Endothelial cell (in vitro differentiated cells): ENCODE measurements around the gene ROCK2. TPM values are rescaled to one million over a fixed set of nuclear protein-coding genes. Genes with fewer than 3 reads are reported as not detected.

Experiments
- DNase-seq: peaks from one replicate; pipeline ENCODE4 v3.0.0; 2021; ENCODE audit warnings: low spot score
- H3K27ac Mint-ChIP-seq: one replicate; pipeline ENCODE4 v1.8.0; 2021; ENCODE audit warnings: mixed read lengths, inconsistent platforms; ENCODE audit not compliant: unreplicated experiment
- H3K27me3 Mint-ChIP-seq: one replicate; pipeline ENCODE4 v1.8.0; 2021; ENCODE audit warnings: mild to moderate bottlenecking, moderate library complexity, mixed read lengths, inconsistent platforms; ENCODE audit not compliant: unreplicated experiment
- H3K36me3 Mint-ChIP-seq: one replicate; pipeline ENCODE4 v1.8.0; 2021; ENCODE audit warnings: mild to moderate bottlenecking, low read depth, mixed read lengths, inconsistent platforms; ENCODE audit not compliant: unreplicated experiment
- H3K4me1 Mint-ChIP-seq: one replicate; pipeline ENCODE4 v1.8.0; 2021; ENCODE audit warnings: mild to moderate bottlenecking, mixed read lengths, inconsistent platforms; ENCODE audit not compliant: unreplicated experiment
- H3K4me3 Mint-ChIP-seq: one replicate; pipeline ENCODE4 v1.8.0; 2021; ENCODE audit warnings: mild to moderate bottlenecking, mixed read lengths, inconsistent platforms; ENCODE audit not compliant: unreplicated experiment
- H3K9me3 Mint-ChIP-seq: one replicate; pipeline ENCODE4 v1.8.0; 2021; ENCODE audit warnings: mixed read lengths, inconsistent platforms; ENCODE audit not compliant: unreplicated experiment
- CTCF ChIP-seq: fragments of 200-600 bp; sonication (generic); IDR thresholded peaks from one replicate; pipeline ENCODE4 v1.5.0; 2021; ENCODE audit warnings: antibody characterized with exemption; ENCODE audit not compliant: unreplicated experiment
- total RNA-seq: library from RNA; stranded (reverse); fragmentation: NEBNext Ultra II Directional; extraction: Animal tissue kit (Norgen Biotek cat#: 25700); gene quantifications from one replicate; pipeline ENCODE4 v1.2.1, GENCODE V29; 2021; ENCODE audit not compliant: unreplicated experiment

Gene ROCK2
- total RNA-seq, 1 donor from 2014 or later, result 52.8 TPM

- H3K27me3 Mint-ChIP-seq, result peaks cover 2% of the 10 kb centered on the region
- no peak overlapping the region for H3K27ac Mint-ChIP-seq
- no peak for TF ChIP-seq CTCF
Measured at GRCh38 chr2:11355194-11356053, 11.0 kb upstream of the ROCK2 start.

GRCh38 chr2:11354363-11355154 lies 10.1 kb upstream of the ROCK2 start:
- peaks cover 2% of the 10 kb centered on the region for H3K27me3 Mint-ChIP-seq
- DNase-seq, result no peak
- H3K4me3 Mint-ChIP-seq, result no peak overlapping the region
- no peak for TF ChIP-seq CTCF
- peaks cover 20% of the 10 kb centered on the region for H3K4me1 Mint-ChIP-seq
- no peak overlapping the region for H3K27ac Mint-ChIP-seq
- H3K36me3 Mint-ChIP-seq, result no peaks in the 10 kb centered on the region
- no peaks in the 10 kb centered on the region for H3K9me3 Mint-ChIP-seq

More at GRCh38 chr2:11355194-11356053, 11.0 kb upstream of the ROCK2 start:
- DNase-seq, result no peak
- H3K4me3 Mint-ChIP-seq, result no peak overlapping the region
- H3K36me3 Mint-ChIP-seq, result no peaks in the 10 kb centered on the region
- no peaks in the 10 kb centered on the region for H3K9me3 Mint-ChIP-seq
- peaks cover 20% of the 10 kb centered on the region for H3K4me1 Mint-ChIP-seq

GRCh38 chr2:11352781-11353537 lies 8.5 kb upstream of the ROCK2 start:
- H3K27me3 Mint-ChIP-seq, result peaks cover 2% of the 10 kb centered on the region
- no peak for DNase-seq
- H3K36me3 Mint-ChIP-seq, result no peaks in the 10 kb centered on the region
- no peak overlapping the region for H3K27ac Mint-ChIP-seq
- H3K4me3 Mint-ChIP-seq, result no peak overlapping the region
- no peaks in the 10 kb centered on the region for H3K9me3 Mint-ChIP-seq
- TF ChIP-seq CTCF, result no peak
- peaks cover 22% of the 10 kb centered on the region for H3K4me1 Mint-ChIP-seq

- H3K27ac Mint-ChIP-seq, result peak overlapping the region; percentile 71
Measured at GRCh38 chr2:11348209-11348749, 3.8 kb upstream of the ROCK2 start.

More at GRCh38 chr2:11348209-11348749, 3.8 kb upstream of the ROCK2 start:
- Mint-ChIP-seq H3K36me3 (peaks cover 4% of the 10 kb centered on the region), H3K4me1 (peaks cover 22% of the 10 kb centered on the region), H3K9me3 (no peaks in the 10 kb centered on the region), H3K4me3 (no peak overlapping the region), H3K27me3 (peaks cover 9% of the 10 kb centered on the region)
- no peak for DNase-seq
- no peak for TF ChIP-seq CTCF
